Frontal cortex (tissue), 4 donors: Measurements from ENCODE around the gene NEDD4L. TPM values are rescaled to one million over a fixed set of nuclear protein-coding genes. Genes with fewer than 3 reads are reported as not detected.

Experiments used
- DNase-seq, 2 donors: peaks; one replicate each; pipeline ENCODE4 v3.0.0; 2012; ENCODE audit warnings: low spot score in 2 of 2
- FAIRE-seq: peaks from 2 replicates; lab custom pipeline; 2012; peaks lifted over from hg19 to GRCh38; lab: Jason Lieb, UNC
- total RNA-seq: library from RNA; depleted of rRNA; stranded (reverse); fragments of >200 nt; gene quantifications from one replicate; pipeline ENCODE4 v1.2.3, GENCODE V29; 2014
- donor health status: control.
- donor health status: control.
- donor health status: control.

Gene NEDD4L
- total RNA-seq, 1 donor from 2014 or later = 108 TPM

DNA sequence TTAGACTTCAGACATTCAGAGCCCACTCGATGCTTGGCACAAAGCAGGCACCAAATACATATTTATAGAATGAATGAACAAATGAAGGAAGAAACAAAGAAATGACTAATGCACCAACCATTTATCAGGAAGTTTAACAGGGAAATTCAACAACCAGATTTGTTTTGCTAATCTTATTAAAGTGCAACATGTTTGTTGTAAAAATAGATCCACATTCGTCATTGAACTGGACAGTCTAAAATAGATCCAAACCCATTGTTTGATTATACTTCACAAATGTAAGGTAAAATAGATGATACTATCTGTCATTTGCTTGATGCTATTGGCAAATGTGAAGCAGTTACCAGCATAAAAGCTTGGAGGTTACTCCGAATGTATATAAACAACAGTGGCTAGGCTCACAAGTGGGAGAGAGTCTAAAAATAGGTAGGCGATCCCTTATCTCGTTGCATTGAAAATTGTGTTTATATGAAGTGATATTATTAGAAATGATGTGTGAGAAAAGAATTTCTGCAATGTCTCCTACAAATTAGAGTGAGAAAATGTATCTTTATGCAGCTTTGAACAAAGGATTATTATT lies 246.2 kb downstream of the NEDD4L start:
- DNase-seq = no peak
- FAIRE-seq = no peak

DNA sequence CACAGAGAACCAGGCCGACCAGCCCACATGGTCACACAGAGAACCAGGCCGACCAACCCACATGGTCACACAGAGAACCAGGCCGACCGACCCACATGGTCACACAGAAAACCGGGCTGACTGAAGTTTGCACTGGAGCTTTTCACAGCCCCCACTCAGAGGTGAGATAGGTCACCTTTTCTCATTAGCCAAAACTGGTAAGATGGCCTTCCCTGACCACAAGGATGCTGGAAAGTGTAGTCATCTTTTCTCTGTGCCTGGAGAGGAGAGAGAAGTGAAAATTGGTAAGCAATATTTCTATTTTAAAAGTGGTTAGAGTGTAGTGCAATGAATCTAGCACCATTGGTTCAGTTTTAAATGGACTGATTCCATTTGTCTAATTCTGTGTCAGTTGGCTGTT lies 247.1 kb downstream of the NEDD4L start:
- DNase-seq (no peak), FAIRE-seq (no peak)

- no peak for FAIRE-seq
- DNase-seq = no peak
Observed at GRCh38 chr18:58292638-58293037, 248.6 kb downstream of the NEDD4L start.

DNA sequence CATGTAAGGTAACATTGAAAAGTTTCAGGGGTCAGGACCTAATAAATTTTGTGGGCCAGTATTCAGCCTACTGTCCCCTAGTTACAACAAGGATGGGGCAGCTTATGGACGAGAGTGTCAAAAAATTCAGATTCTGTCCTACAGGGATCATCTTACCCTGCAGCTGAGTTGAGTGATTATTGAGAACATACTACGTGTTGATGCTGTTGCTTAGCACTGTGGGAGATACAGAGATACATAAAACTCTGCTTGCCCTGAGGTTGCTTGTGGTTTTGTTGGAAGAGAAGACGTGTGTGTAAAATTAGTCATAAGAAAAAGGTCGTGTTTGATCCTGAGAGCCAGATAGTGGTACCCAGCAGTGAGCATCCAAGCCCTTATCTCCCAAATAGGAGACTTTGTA lies 253.2 kb downstream of the NEDD4L start:
- FAIRE-seq = no peak
- DNase-seq = no peak

DNA sequence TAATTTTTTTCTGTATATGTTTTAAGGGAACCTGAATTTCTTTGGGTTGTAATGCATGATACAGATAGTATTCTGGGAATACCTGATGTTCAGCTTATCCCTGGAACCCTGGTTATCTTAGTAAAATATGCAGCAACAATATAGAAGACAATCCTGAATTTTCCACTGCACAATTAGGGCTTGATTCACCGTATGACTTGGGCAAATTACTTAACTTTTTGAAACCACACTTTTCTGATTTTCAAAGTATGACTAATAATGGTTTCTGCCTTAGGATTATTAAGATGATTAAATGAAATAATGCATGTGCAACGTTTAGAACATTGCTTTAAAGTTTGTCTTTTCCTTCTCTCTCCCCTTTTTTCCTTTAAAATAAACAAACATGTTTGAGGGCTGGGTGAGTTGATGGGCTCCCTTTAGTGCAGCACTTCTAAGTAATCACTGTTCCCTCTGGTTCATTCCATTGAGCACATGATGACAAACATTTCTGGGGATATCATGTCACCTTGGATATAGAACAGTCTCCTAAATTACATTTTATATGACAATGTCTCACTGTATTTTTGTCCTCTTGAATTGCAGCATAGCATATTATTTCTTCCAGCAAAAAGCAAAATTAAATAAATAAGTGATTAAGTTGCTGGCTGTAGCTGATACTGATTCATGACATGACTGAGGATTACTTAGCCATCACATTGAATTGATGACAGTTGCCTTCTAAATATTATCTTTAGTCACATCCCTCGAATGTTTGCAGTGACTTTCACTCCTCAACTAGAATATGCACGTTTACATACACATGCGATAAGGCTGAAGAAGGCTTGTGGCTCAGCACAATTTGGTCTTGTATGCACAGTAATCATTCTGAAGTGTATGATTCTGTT lies 254.5 kb downstream of the NEDD4L start:
- FAIRE-seq = no peak

GRCh38 chr18:58299135-58299473 lies 255.1 kb downstream of the NEDD4L start:
- FAIRE-seq (no peak), DNase-seq (no peak)

More for the DNA sequence above, 254.5 kb downstream of the NEDD4L start:
- no peak for DNase-seq

DNA sequence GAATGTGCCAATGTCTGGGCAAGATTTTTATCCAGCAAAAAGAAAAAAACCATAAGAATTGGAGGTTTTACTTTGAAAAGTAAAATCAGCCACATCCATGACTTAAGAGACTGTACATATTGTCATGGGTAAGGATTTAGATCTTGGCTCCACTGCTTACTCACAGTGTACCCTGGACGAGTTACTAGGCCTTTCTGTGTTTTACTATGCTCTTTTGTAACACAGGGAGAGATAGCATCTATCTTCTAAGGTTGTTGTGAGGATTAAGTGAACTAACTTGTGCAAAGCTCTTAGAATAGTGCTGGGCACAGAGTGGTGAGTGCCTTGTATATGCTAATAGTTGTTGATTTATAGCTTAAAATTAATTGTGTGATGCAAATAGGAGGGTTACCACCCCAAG lies 255.9 kb downstream of the NEDD4L start:
- DNase-seq = no peak
- no peak for FAIRE-seq

- DNase-seq (no peak), FAIRE-seq (no peak)
Observed at GRCh38 chr18:58300867-58301266, 256.8 kb downstream of the NEDD4L start.

DNA sequence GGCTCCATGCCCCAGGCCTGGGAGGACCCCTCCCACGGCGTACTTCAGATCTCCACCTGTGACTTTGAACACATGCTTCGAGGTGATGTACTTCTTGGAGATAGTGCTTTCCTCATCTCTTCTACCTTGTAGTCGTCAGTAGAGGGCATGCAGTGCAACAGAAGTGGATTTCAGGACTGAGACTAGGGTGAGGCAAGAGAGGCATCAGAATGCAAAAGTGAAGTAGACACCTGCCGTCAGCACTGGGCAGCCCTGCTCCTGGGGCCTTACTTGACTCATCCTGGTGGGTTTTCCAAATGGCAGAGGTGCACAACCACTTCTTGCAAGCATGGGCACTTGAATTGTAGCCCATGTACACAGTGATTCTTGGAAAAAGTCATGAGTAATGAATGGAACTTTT lies 258.8 kb downstream of the NEDD4L start:
- FAIRE-seq (no peak), DNase-seq (no peak)

DNA sequence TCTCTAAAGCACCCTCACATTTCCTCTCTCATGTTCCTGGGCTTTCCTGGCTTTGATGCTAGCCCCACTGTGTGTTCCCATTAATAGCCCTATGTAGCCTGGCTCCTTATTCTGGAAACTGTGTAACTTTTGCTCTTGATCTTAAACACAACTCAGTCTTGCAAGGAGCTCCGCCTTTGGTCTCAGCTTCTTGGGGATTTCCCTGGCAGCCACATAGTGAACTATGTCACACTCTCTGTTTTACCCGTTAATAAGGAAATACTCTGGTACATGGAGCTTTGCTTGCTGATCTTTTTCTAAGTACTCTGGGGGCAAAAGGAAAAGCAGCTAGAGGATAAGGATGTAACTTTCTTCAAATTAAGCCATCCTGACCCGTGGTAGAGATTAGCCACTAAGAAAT lies 259.3 kb downstream of the NEDD4L start:
- FAIRE-seq (no peak), DNase-seq (no peak)

DNA sequence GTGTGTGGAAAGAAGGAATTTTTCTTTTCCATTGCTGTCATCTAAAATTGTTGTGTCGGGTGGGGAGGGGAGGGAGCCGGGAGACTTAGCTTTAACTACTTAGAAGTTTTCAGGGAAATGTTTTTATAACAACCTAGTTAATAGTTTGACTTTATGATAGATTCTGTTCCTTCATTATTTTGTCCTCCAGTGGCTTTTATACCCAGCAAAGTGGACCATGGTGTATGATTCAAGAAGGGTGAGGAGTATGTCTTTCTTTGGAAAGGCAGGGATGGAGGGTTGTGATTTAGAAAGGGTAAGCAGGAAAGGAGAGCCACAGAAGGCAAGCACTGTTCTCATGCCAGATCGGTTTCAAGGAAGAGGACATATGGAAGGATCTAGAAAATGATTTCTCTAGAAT lies 261.8 kb downstream of the NEDD4L start:
- DNase-seq = no peak
- FAIRE-seq = no peak

DNA sequence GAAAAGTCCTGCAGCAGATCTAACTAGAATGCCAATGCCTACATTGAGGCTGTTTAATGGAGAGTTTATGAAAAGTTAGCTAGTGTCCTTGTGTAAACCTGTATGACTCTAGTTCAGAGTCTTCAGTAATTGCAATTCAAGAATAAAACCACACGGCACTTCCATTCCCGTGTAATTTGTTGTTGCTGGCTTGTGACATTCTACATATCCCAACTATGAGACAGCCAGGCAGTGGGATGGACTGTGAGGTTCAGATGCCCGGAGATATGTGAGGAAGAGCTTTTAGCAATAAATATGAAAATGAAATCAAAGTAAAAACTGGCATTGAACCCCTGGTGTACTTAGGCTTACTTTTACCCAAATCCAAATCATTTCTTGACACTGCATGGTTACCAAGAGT lies 263.4 kb downstream of the NEDD4L start:
- DNase-seq (no peak), FAIRE-seq (no peak)

DNA sequence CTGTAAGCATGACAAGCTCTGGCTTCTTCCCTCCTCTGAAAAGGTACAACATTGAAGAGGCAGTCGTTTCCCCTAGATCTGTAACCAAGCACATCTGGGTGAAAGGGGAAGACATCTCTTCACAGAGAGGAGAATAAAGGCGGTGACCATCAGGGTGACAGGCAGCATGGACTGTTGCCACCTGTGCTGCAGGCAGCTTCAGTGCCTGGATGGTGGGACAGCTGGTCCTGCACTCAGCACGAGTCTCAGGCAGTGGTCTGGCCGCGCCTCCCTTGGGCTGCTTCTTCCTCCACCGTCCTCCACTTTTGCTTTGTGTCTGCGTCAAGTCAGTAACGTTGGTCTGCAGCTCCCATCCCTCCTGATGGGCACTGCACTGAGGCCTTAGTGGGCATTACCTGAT lies 264.4 kb downstream of the NEDD4L start:
- DNase-seq = no peak
- no peak for FAIRE-seq

DNA sequence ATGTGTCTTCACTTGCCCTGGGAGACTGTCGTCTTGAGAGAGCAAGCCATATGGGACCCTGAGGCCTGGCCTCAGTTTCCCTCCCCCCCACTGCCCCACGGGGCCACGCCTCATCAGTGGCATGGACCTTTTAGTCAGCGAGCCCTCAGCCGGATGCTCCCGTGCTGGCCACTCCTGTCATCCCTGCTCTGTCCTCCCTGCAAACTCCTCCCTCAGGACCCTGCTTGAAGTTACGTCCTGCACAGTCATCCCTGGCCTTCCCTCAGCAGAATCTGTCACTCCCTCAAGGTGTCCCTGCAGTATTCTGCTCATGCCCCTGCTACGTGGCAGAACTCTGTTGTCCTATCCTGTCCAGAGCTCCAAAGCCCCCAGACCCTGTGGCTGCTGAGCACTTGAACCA lies 265.1 kb downstream of the NEDD4L start:
- DNase-seq (no peak), FAIRE-seq (no peak)

DNA sequence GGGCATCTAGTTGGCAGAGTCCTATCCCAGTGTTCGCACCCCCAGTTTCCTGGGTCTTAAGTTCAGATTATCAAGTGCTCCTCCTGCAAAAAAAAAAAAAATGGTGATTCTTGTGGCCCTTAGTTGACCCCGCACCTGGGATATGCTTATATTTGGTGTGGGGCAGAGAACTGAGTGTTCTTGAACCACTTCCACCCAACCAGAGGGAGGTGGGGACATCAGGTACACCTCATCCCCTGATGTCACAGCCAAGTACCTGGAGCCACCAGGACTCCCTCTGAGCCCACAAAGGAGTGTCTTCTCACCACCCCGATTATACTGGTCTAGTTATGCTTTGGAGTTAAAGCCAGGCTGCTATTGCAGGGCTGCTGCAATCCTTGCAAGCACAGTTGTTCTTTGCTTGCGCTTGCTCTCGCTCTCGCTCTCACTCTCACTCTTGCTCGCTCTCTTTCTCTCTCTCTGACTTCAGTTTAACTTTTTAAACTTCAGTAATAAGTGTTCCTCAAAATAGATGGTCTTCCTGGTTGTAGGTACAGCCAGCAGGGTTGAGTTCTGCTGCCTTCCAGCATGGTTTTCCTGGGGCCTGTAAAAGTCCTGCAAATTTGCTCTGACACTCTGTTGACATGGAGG lies 265.7 kb downstream of the NEDD4L start:
- no peak for DNase-seq

DNA sequence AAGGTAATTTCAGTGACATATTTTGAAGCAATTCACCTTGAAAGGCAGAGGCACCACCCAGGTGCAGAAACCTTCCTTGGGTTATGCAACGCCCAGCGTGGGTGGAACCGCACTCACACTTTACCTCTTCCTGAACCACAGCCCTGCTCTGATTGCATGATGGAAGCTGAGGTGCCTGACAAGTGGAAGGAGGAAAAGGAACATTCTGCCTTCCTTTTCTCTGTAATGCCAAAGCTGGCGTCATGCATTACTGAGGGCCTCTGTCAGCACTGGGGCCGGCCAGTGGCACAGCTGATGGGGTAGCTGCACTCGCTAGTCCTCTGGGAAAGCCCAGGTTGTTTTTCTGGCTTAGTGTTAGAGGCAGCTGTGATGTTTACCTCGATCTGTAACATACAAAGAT lies 266.5 kb downstream of the NEDD4L start:
- FAIRE-seq (no peak), DNase-seq (no peak)

More for the DNA sequence above, 265.7 kb downstream of the NEDD4L start:
- FAIRE-seq = no peak

- DNase-seq (no peak), FAIRE-seq (no peak)
Observed at GRCh38 chr18:58311390-58311789, 267.4 kb downstream of the NEDD4L start.

DNA sequence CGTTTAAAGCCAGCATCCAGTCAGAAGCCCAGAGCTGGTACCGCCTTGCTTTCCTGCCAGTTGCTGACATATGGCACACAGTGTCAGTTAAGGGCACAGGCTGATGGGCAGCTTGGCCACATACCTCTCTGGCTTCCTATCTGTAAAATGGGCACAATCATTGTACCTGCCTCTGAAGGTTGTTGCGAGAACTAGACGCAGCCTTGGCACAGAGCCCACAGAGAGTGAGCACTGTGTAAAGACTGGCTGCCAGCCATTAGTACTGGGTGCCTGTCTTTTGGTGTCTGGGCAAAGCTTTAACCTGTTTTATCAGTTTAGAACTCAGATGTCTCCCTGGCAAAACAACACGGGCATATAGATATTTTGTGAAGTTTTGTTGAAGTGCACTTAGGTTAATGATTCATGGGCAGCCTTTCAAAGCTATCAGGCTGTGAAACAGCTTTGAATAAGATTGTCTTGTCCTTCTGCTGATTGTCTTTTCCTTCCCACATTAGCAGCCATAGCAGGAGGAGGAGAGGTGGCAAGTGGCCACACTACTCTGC lies 269.5 kb downstream of the NEDD4L start:
- no peak for FAIRE-seq
- DNase-seq = no peak

DNA sequence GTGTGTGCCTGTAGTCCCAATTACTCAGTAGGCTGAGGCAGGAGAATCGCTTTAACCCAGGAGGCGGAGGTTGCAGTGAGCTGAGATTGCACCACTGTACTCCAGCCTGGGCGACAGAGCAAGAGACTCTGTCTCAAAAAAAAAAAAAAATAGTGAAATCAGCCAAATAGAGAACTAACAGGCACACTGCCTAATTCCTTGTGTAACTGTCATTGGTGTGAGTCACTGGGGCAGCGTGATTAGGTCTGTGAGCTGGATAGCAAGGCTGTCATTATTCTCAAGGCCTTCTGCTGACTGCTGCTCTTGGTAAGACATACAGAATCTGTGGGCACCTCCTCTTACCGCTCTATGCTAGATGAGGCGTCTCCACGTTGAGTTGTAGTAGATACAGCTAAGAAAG lies 270.3 kb downstream of the NEDD4L start:
- DNase-seq = peak in 1 of 2 donors; percentile 49
- no peak for FAIRE-seq

- DNase-seq (no peak), FAIRE-seq (no peak)
Observed at GRCh38 chr18:58315041-58315440, 271.0 kb downstream of the NEDD4L start.

- FAIRE-seq (no peak), DNase-seq (no peak)
Observed at GRCh38 chr18:58315739-58316215, 271.8 kb downstream of the NEDD4L start.
